IMR-90 (cell line): ENCODE results near the gene MIER3. TPM values are rescaled to one million over a fixed set of nuclear protein-coding genes. Genes with fewer than 3 reads are reported as not detected.

Experiments
- ATAC-seq: fragments of 200-7000 bp; cut with Tn5 transposase; 2 replicates; pipeline ENCODE4 v1.9.1; 2020; ENCODE audit warnings: low read depth, mild to moderate bottlenecking, moderate library complexity
- BruUV-seq: library from RNA; stranded (reverse); fragments of 400-500 nt; replicated peaks from 2 replicates; lab custom pipeline; 2021; lab: Mats Ljungman, UMichigan
- CTCF ChIA-PET: fragments of 300-600 bp; formaldehyde crosslinking; extraction: SDS; loops from one replicate; lab custom pipeline; 2021; ENCODE audit warnings: antibody characterized with exemption; lab: Yijun Ruan, JAX
- POLR2A ChIA-PET: fragments of 300-600 bp; sonication (Branson Sonifier 250); formaldehyde crosslinking; loops from one replicate; lab custom pipeline; 2022; ENCODE audit warnings: antibody characterized with exemption; ENCODE audit not compliant: unreplicated experiment; lab: Charles Lee
- DNase-seq: peaks from one replicate; pipeline ENCODE4 v3.0.0; 2013
- H2AFZ ChIP-seq: replicated peaks from 2 replicates; pipeline ENCODE3; 2013; ENCODE audit warnings: low read length, mild to moderate bottlenecking; ENCODE audit not compliant: poor library complexity
- H2AK5ac ChIP-seq: 2 replicates; pipeline ENCODE4 v1.6.1; 2013; ENCODE audit warnings: low read depth, low read length, inconsistent platforms
- H2AK9ac ChIP-seq: replicated peaks from 2 replicates; pipeline ENCODE3; 2013; ENCODE audit warnings: mild to moderate bottlenecking, low read depth, low read length, moderate library complexity; ENCODE audit not compliant: poor library complexity
- H2BK120ac ChIP-seq: 2 replicates; pipeline ENCODE4 v1.6.1; 2013; ENCODE audit warnings: low read depth, low read length, inconsistent platforms
- H2BK15ac ChIP-seq: 3 replicates; pipeline ENCODE4 v1.6.1; 2013; ENCODE audit warnings: low read depth, low read length, inconsistent platforms
- H2BK20ac ChIP-seq: 2 replicates; pipeline ENCODE4 v1.6.1; 2013; ENCODE audit warnings: low read depth, mild to moderate bottlenecking, inconsistent platforms, low read length, moderate library complexity
- H2BK5ac ChIP-seq: 2 replicates; pipeline ENCODE4 v1.6.1; 2013; ENCODE audit warnings: mild to moderate bottlenecking, low read depth, low read length, inconsistent platforms; ENCODE audit not compliant: poor library complexity, severe bottlenecking
- H3K14ac ChIP-seq: replicated peaks from 2 replicates; pipeline ENCODE4 v1.6.1; 2013; ENCODE audit warnings: low read depth, low read length, inconsistent platforms
- H3K18ac ChIP-seq: 2 replicates; pipeline ENCODE4 v1.6.1; 2013; ENCODE audit warnings: low read depth, low read length, control low read depth
- H3K23ac ChIP-seq: 2 replicates; pipeline ENCODE4 v1.6.1; 2013; ENCODE audit warnings: low read depth, low read length, inconsistent platforms
- H3K27ac ChIP-seq: 2 replicates; pipeline ENCODE4 v1.5.1; 2013; ENCODE audit warnings: mild to moderate bottlenecking, control low read depth, low read length; ENCODE audit not compliant: insufficient read depth
- H3K27me3 ChIP-seq: 2 replicates; pipeline ENCODE4 v1.6.1; 2013; ENCODE audit warnings: low read length; ENCODE audit not compliant: control insufficient read depth, insufficient read depth
- H3K36me3 ChIP-seq: 2 replicates; pipeline ENCODE4 v1.6.1; 2013; ENCODE audit warnings: low read length, mixed read lengths; ENCODE audit not compliant: control insufficient read depth, insufficient read depth
- H3K4ac ChIP-seq: 2 replicates; pipeline ENCODE4 v1.6.1; 2013; ENCODE audit warnings: low read depth, low read length, inconsistent platforms
- H3K4me1 ChIP-seq: 2 replicates; pipeline ENCODE4 v1.6.1; 2013; ENCODE audit warnings: low read length, mixed read lengths; ENCODE audit not compliant: control insufficient read depth, insufficient read depth
- H3K4me2 ChIP-seq: 2 replicates; pipeline ENCODE4 v1.6.1; 2013; ENCODE audit warnings: low read depth, mild to moderate bottlenecking, control low read depth, low read length, moderate library complexity
- H3K4me3 ChIP-seq: 2 replicates; pipeline ENCODE4 v1.5.1; 2013; ENCODE audit warnings: low read depth, mild to moderate bottlenecking, control low read depth, low read length, moderate library complexity; ENCODE audit not compliant: insufficient read depth
- H3K56ac ChIP-seq: 2 replicates; pipeline ENCODE4 v1.6.1; 2013; ENCODE audit warnings: low read length, inconsistent platforms; ENCODE audit not compliant: insufficient read depth; ENCODE audit errors: extremely low read depth
- H3K79me1 ChIP-seq, 2 experiments: 2 replicates each; pipeline ENCODE4 v1.6.1; 2013; ENCODE audit warnings: low read length in 2 of 2, inconsistent platforms in 1 of 2, low read depth in 1 of 2
- H3K9ac ChIP-seq: 2 replicates; pipeline ENCODE4 v1.6.1; 2013; ENCODE audit warnings: low read depth, low read length, control low read depth
- H3K9me1 ChIP-seq: 2 replicates; pipeline ENCODE4 v1.6.1; 2013; ENCODE audit warnings: low read length, inconsistent platforms; ENCODE audit not compliant: insufficient read depth
- H3K9me3 ChIP-seq: 2 replicates; pipeline ENCODE4 v1.6.1; 2013; ENCODE audit warnings: low read length; ENCODE audit not compliant: control insufficient read depth, insufficient read depth
- H4K20me1 ChIP-seq: 2 replicates; pipeline ENCODE4 v1.6.1; 2013; ENCODE audit warnings: low read length, inconsistent platforms; ENCODE audit not compliant: insufficient read depth
- H4K5ac ChIP-seq: 2 replicates; pipeline ENCODE4 v1.6.1; 2013; ENCODE audit warnings: mild to moderate bottlenecking, low read depth, low read length, control low read depth
- H4K8ac ChIP-seq, 2 experiments: 2 replicates each; pipeline ENCODE4 v1.6.1; 2013; ENCODE audit warnings: low read depth in 2 of 2, low read length in 2 of 2, control low read depth in 1 of 2, inconsistent platforms in 1 of 2
- H4K91ac ChIP-seq: 2 replicates; pipeline ENCODE4 v1.6.1; 2013; ENCODE audit warnings: low read depth, low read length, inconsistent platforms; ENCODE audit not compliant: insufficient read depth
- CEBPB ChIP-seq: IDR thresholded peaks from 2 replicates; pipeline ENCODE4 v1.6.1; 2012; ENCODE audit warnings: low read depth, low read length, improper control_type of control experiment
- MAFK ChIP-seq: IDR thresholded peaks from 2 replicates; pipeline ENCODE4 v1.6.1; 2012; ENCODE audit warnings: low read depth, low read length, improper control_type of control experiment
- MAZ ChIP-seq: IDR thresholded peaks from 2 replicates; pipeline ENCODE4 v1.6.1; 2012; ENCODE audit warnings: low read depth, mild to moderate bottlenecking, low read length, improper control_type of control experiment, moderate library complexity, borderline replicate concordance
- NFE2L2 ChIP-seq: fragments of 150-350 bp; IDR thresholded peaks from 2 replicates; pipeline ENCODE4 v1.6.1; 2016; ENCODE audit warnings: low read depth, mild to moderate bottlenecking, low read length
- POLR2A ChIP-seq: IDR thresholded peaks from 2 replicates; pipeline ENCODE4 v1.6.1; 2012; ENCODE audit warnings: mild to moderate bottlenecking, low read depth, low read length
- SMC3 ChIP-seq: fragments of 150-350 bp; IDR thresholded peaks from 2 replicates; pipeline ENCODE4 v1.6.1; 2016; ENCODE audit warnings: low read depth, mild to moderate bottlenecking, antibody characterized with exemption, low read length, moderate library complexity
- USF2 ChIP-seq: fragments of 150-350 bp; IDR thresholded peaks from 2 replicates; pipeline ENCODE4 v1.6.1; 2017; ENCODE audit warnings: mild to moderate bottlenecking, antibody characterized with exemption, low read length, low read depth
- WGBS, 2 experiments: methylation state at CpG; one replicate each; pipeline versions ENCODE4 v1.1.5 to v1.1.7; 2013; ENCODE audit warnings: missing lambda C conversion rate in 2 of 2; ENCODE audit not compliant: insufficient read length in 1 of 2; ENCODE audit errors: extremely low coverage in 2 of 2; 5-methylcytosine and 5-hydroxymethylcytosine counted together
- dilution Hi-C: fragments of 300-500 bp; cut with HindIII; formaldehyde crosslinking; loops from one replicate; pipeline ENCODE4 v1.14.3; 2018; ENCODE audit warnings: low sequenced_read_pairs; ENCODE audit not compliant: unreplicated experiment
- in situ Hi-C: fragments of 300-500 bp; cut with MboI; formaldehyde crosslinking; loops from 3 replicates; pipeline ENCODE4 v1.14.3; 2019; ENCODE audit warnings: low sequenced_read_pairs, inconsistent platforms, mixed read lengths
- intact Hi-C: fragments of 100-400 bp; cut with micrococcal nuclease; formaldehyde crosslinking; loops from 2 replicates; pipeline ENCODE4 v1.10.0; 2022
- polyA plus RNA-seq, 3 experiments: library from polyadenylated mRNA; depleted of rRNA; stranded (reverse); fragments of >200 nt; gene quantifications; 2 replicates each; pipeline ENCODE4 v1.2.3, GENCODE V29; 2012; ENCODE audit warnings: low replicate concordance in 1 of 3
- total RNA-seq: library from RNA; depleted of rRNA; stranded (reverse); fragments of >200 nt; gene quantifications from 2 replicates; pipeline ENCODE4 v1.2.3, GENCODE V29; 2012

The MIER3 gene
- total and polyA plus RNA-seq, 2 of the 4 experiments (the other 2 are of a cell fraction), result 6.4 to 22.9 TPM

DNA sequence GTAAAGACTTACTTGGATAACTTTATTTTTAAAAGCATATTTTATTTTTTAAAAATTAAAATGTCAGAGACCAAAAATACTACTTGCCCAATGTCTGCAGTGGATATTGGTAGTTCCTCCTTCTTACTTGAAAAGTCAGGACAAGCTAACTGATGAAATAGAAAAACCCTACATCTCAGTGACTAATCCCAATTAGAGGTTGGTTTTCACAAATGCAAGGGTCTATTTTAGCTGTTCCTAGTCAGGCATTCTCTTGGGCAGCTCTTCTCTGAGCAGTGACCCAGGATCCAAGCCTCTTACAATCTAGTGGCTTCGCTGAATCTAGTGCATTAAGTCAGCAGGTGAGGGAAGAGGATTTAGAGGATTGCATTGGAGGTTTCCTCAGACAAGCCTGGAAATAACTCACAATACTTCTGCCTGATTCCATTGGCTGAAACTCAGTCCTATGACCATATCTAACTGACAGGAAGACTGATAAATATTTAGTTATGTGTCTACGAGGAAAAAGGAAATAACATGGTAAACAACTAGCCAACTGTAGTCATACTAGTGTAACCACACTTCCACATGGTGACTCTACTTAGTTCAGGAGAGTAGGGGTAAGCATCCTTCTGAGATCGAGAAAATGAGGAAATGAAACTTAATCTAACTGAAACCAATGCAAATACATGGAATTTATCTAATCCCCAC is 34.2 kb upstream of the MIER3 start:
- no peak overlapping the region for H2AK5ac ChIP-seq
- no peak overlapping the region for H4K5ac ChIP-seq
- no peak overlapping the region for H3K4ac ChIP-seq
- H3K18ac ChIP-seq, result no peak overlapping the region
- intact Hi-C loops (no loop called here), in situ Hi-C loops (no loop called here), dilution Hi-C loops (no loop called here)
- no peak overlapping the region for H2BK5ac ChIP-seq
- H4K20me1 ChIP-seq, result no peaks in the 10 kb centered on the region
- H3K27ac ChIP-seq, result no peak overlapping the region
- ChIA-PET CTCF (no interaction called here), POLR2A (no interaction called here)
- no peak overlapping the region for H3K56ac ChIP-seq
- H3K9me3 ChIP-seq, result no peaks in the 10 kb centered on the region
- no peak overlapping the region for H4K91ac ChIP-seq
- H3K14ac ChIP-seq, result no peak overlapping the region
- no peaks in the 10 kb centered on the region for H3K9me1 ChIP-seq
- H3K9ac ChIP-seq, result no peak overlapping the region
- H4K8ac ChIP-seq, result no peak overlapping the region
- no peak overlapping the region for H2BK120ac ChIP-seq
- TF ChIP-seq MAFK (no peak), NFE2L2 (no peak), CEBPB (no peak), USF2 (no peak), SMC3 (no peak), MAZ (no peak), POLR2A (no peak)
- no TSS peak for BruUV-seq
- no peak overlapping the region for H3K23ac ChIP-seq
- no peak overlapping the region for H2BK20ac ChIP-seq
- no peak overlapping the region for H3K4me3 ChIP-seq
- no peaks in the 10 kb centered on the region for H3K79me1 ChIP-seq
- H3K4me2 ChIP-seq, result no peak overlapping the region
- H2AK9ac ChIP-seq, result no peak overlapping the region
- ATAC-seq (no peak), DNase-seq (no peak)
- WGBS, 2 experiments, result no CpG with 5 or more reads among the region's 3 CpGs
- H2BK15ac ChIP-seq, result no peak overlapping the region
- no peak overlapping the region for H2AFZ ChIP-seq
- 0 out of 2 replicates have a peak, but pooled peaks cover 7% of the 10 kb centered on the region for H3K27me3 ChIP-seq
- H3K36me3 ChIP-seq, result no peaks in the 10 kb centered on the region
- no peaks in the 10 kb centered on the region for H3K4me1 ChIP-seq
